SK-N-SH (cell line): Measurements from ENCODE around the gene SNCAIP. TPM values are rescaled to one million over a fixed set of nuclear protein-coding genes. Genes with fewer than 3 reads are reported as not detected.
A peak's percentile ranks its signal among the peaks of the same experiment; 100 is the strongest.

Source experiments
- CTCF ChIA-PET: fragments of 300-600, 350-600 bp; formaldehyde crosslinking; extraction: SDS; loops from one replicate; lab custom pipeline; 2021; lab: Yijun Ruan, JAX
- POLR2A ChIA-PET: fragments of 350-600 bp; sonication (Branson Sonifier 250); formaldehyde crosslinking; extraction: SDS; loops from one replicate; lab custom pipeline; 2020; ENCODE audit warnings: antibody characterized with exemption, inconsistent platforms; lab: Yijun Ruan, JAX
- DNase-seq: peaks from one replicate; pipeline ENCODE4 v3.0.0; 2012
- H2AFZ ChIP-seq: fragments of 200-600 bp; sonication (generic); 2 replicates; pipeline ENCODE4 v1.8.1; 2016; ENCODE audit warnings: antibody characterized with exemption, mild to moderate bottlenecking, low read depth
- H3F3A ChIP-seq: fragments of 200-600 bp; sonication (generic); replicated peaks from 2 replicates; pipeline ENCODE3; 2016; ENCODE audit warnings: antibody characterized with exemption, mild to moderate bottlenecking; ENCODE audit not compliant: insufficient read depth
- H3K27ac ChIP-seq, 2 experiments: fragments of 200-500 bp in 1 of 2; fragments of 200-600 bp in 1 of 2; sonication (Bioruptor generic) in 1 of 2; sonication (generic), shearing (Covaris generic) in 1 of 2; 2 replicates each; pipeline versions ENCODE4 v1.5.1 to v1.6.1; 2014 to 2016; ENCODE audit warnings: low read depth in 2 of 2, inconsistent platforms in 1 of 2, low read length in 1 of 2, mild to moderate bottlenecking in 1 of 2, mixed read lengths in 1 of 2
- H3K27me3 ChIP-seq: fragments of 200-600 bp; sonication (generic), shearing (Covaris generic); 2 replicates; pipeline ENCODE4 v1.6.1; 2016; ENCODE audit warnings: mixed run types; ENCODE audit not compliant: insufficient read depth
- H3K36me3 ChIP-seq, 2 experiments: fragments of 200-500 bp in 1 of 2; fragments of 200-600 bp in 1 of 2; sonication (Bioruptor generic) in 1 of 2; sonication (generic) in 1 of 2; replicated peaks in 1 of 2; 2 replicates each; pipeline versions ENCODE3 to v1.5.1; 2014 to 2016; ENCODE audit warnings: low read length in 1 of 2, mild to moderate bottlenecking in 1 of 2; ENCODE audit not compliant: insufficient read depth in 2 of 2, control insufficient read depth in 1 of 2
- H3K4me1 ChIP-seq, 2 experiments: fragments of 200-500 bp in 1 of 2; fragments of 200-600 bp in 1 of 2; sonication (Bioruptor generic) in 1 of 2; sonication (generic), shearing (Covaris generic) in 1 of 2; 2 replicates each; pipeline versions ENCODE4 v1.5.1 to v1.6.1; 2014 to 2016; ENCODE audit warnings: low read depth in 1 of 2, low read length in 1 of 2, mixed run types in 1 of 2; ENCODE audit not compliant: insufficient read depth in 2 of 2, control insufficient read depth in 1 of 2
- H3K4me2 ChIP-seq: fragments of 200-600 bp; sonication (generic), shearing (Covaris generic); 2 replicates; pipeline ENCODE4 v1.6.1; 2017; ENCODE audit warnings: mixed run types
- H3K4me3 ChIP-seq, 2 experiments: fragments of 200-500 bp in 1 of 2; fragments of 200-600 bp in 1 of 2; sonication (Bioruptor generic) in 1 of 2; sonication (generic), shearing (Covaris generic) in 1 of 2; 2 replicates each; pipeline versions ENCODE4 v1.5.1 to v1.8.1; 2014 to 2016; ENCODE audit warnings: low read depth in 2 of 2, inconsistent platforms in 1 of 2, low read length in 1 of 2, mild to moderate bottlenecking in 1 of 2, mixed read lengths in 1 of 2, moderate library complexity in 1 of 2
- H3K79me2 ChIP-seq: fragments of 200-600 bp; sonication (generic); 2 replicates; pipeline ENCODE4 v1.8.1; 2017; ENCODE audit warnings: mild to moderate bottlenecking; ENCODE audit not compliant: insufficient read depth
- H3K9ac ChIP-seq: fragments of 200-600 bp; sonication (generic); 2 replicates; pipeline ENCODE4 v1.6.1; 2017; ENCODE audit warnings: mixed run types
- H3K9me2 ChIP-seq: fragments of 200-600 bp; sonication (generic); 2 replicates; pipeline ENCODE4 v1.6.1; 2017; ENCODE audit warnings: mixed run types
- H3K9me3 ChIP-seq: fragments of 200-600 bp; sonication (generic); 2 replicates; pipeline ENCODE4 v1.6.1; 2017; ENCODE audit warnings: mixed run types, mild to moderate bottlenecking, moderate library complexity
- H4K20me1 ChIP-seq: fragments of 200-600 bp; sonication (generic); 2 replicates; pipeline ENCODE4 v1.6.1; 2017; ENCODE audit warnings: mild to moderate bottlenecking, mixed run types; ENCODE audit not compliant: insufficient read depth
- CHD2 ChIP-seq: fragments of 150-350 bp; IDR thresholded peaks from 2 replicates; pipeline ENCODE4 v1.6.1; 2018; ENCODE audit warnings: low read length; ENCODE audit not compliant: partially characterized antibody
- EP300 ChIP-seq, 2 experiments: IDR thresholded peaks; 2 replicates each; pipeline versions ENCODE4 v1.4.0 to v1.6.1; 2012; ENCODE audit warnings: borderline replicate concordance in 1 of 2, low read depth in 1 of 2, low read length in 1 of 2
- EZH2phosphoT487 ChIP-seq: fragments of 200-600 bp; sonication (generic); IDR thresholded peaks from 2 replicates; pipeline ENCODE4 v1.6.1; 2017; ENCODE audit warnings: low read depth, mixed run types, mild to moderate bottlenecking, antibody characterized with exemption, moderate library complexity, borderline replicate concordance
- FOSL2 ChIP-seq: IDR thresholded peaks from 2 replicates; pipeline ENCODE4 v1.4.0; 2012; ENCODE audit warnings: low read depth, mild to moderate bottlenecking, moderate library complexity, borderline replicate concordance
- FOXJ3 ChIP-seq: sonication (generic); formaldehyde crosslinking; IDR thresholded peaks from 2 replicates; pipeline ENCODE4 v1.5.1; 2020; ENCODE audit warnings: mild to moderate bottlenecking, missing genetic modification reagents
- FOXM1 ChIP-seq: IDR thresholded peaks from 2 replicates; pipeline ENCODE4 v1.4.0; 2012; ENCODE audit warnings: low read depth, mild to moderate bottlenecking
- GABPA ChIP-seq: IDR thresholded peaks from 2 replicates; pipeline ENCODE4 v1.4.0; 2012; ENCODE audit warnings: low read depth, mild to moderate bottlenecking
- GATA2 ChIP-seq: sonication (generic); formaldehyde crosslinking; IDR thresholded peaks from 2 replicates; pipeline ENCODE4 v1.5.0; 2020; ENCODE audit warnings: mild to moderate bottlenecking, missing genetic modification reagents
- JUND ChIP-seq: IDR thresholded peaks from 2 replicates; pipeline ENCODE4 v1.4.0; 2012
- MXI1 ChIP-seq: IDR thresholded peaks from 2 replicates; pipeline ENCODE4 v1.6.1; 2012; ENCODE audit warnings: mild to moderate bottlenecking, low read depth, low read length, improper control_type of control experiment
- NFIC ChIP-seq: IDR thresholded peaks from 2 replicates; pipeline ENCODE4 v1.4.0; 2012; ENCODE audit warnings: borderline replicate concordance
- RAD21 ChIP-seq: IDR thresholded peaks from 2 replicates; pipeline ENCODE4 v1.6.1; 2012; ENCODE audit warnings: mild to moderate bottlenecking, low read length
- RCOR1 ChIP-seq: fragments of 150-350 bp; IDR thresholded peaks from 2 replicates; pipeline ENCODE4 v1.6.1; 2017; ENCODE audit warnings: antibody characterized with exemption, low read length
- RFX5 ChIP-seq: IDR thresholded peaks from 2 replicates; pipeline ENCODE4 v1.6.1; 2012; ENCODE audit warnings: mild to moderate bottlenecking, improper control_type of control experiment, low read length
- RXRA ChIP-seq: IDR thresholded peaks from 2 replicates; pipeline ENCODE4 v1.4.0; 2012; ENCODE audit warnings: low read depth, mild to moderate bottlenecking, borderline replicate concordance
- SIN3A ChIP-seq: IDR thresholded peaks from 2 replicates; pipeline ENCODE4 v1.6.1; 2012; ENCODE audit warnings: low read depth, mild to moderate bottlenecking, low read length, moderate library complexity, borderline replicate concordance
- TAF1 ChIP-seq: IDR thresholded peaks from 2 replicates; pipeline ENCODE4 v1.6.1; 2012; ENCODE audit warnings: low read depth, mild to moderate bottlenecking, low read length, moderate library complexity, borderline replicate concordance
- TCF12 ChIP-seq: IDR thresholded peaks from 2 replicates; pipeline ENCODE4 v1.4.0; 2012
- YY1 ChIP-seq: IDR thresholded peaks from 2 replicates; pipeline ENCODE4 v1.4.0; 2012; ENCODE audit warnings: low read depth, mild to moderate bottlenecking
- WGBS: methylation state at CpG from one replicate; pipeline ENCODE4 v1.1.6; 2017; ENCODE audit warnings: low lambda C conversion rate; 5-methylcytosine and 5-hydroxymethylcytosine counted together
- polyA plus RNA-seq, 3 experiments: library from polyadenylated mRNA; depleted of rRNA; stranded (reverse); fragments of >200 nt; gene quantifications; 2 replicates each; pipeline ENCODE4 v1.2.3, GENCODE V29; 2012
- TF ChIP-seq, protein P1 (sequence below): IDR thresholded peaks from 2 replicates; pipeline ENCODE4 v1.6.1; 2012; ENCODE audit warnings: mild to moderate bottlenecking, low read depth, low read length, moderate library complexity
- TF ChIP-seq, protein P2 (sequence below): fragments of 150-350 bp; IDR thresholded peaks from 2 replicates; pipeline ENCODE4 v1.6.1; 2017; ENCODE audit warnings: antibody characterized with exemption, low read length, low read depth, borderline replicate concordance
- TF ChIP-seq, protein P3 (sequence below): IDR thresholded peaks from 2 replicates; pipeline ENCODE4 v1.4.0; 2012; ENCODE audit warnings: low read depth, borderline replicate concordance
- TF ChIP-seq, protein P4 (sequence below): IDR thresholded peaks from 2 replicates; pipeline ENCODE4; 2012

SNCAIP gene
- polyA plus RNA-seq, 1 of the 3 experiments (the other 2 are of a cell fraction): not detected

DNA sequence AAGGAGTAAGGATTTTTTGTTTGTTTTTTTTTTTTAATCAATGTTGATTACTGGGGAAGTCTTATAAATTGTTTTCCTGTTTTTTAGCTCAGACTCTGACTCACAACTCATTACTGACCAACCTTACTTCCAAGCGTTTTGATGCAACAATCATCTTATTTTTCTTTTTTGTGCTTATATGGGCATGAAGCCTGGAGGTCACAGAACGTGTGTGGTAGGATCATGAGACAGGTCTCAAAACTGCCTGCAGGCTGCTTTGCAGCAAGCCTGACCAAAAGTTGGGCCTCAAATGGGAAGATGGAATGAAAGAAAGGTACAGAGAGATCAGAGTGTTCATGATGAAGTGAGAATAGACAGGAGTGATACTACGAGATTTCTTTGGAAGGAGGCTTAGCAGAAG is 38.5 kb downstream of the SNCAIP start (continued):
- TF ChIP-seq, protein P1, sequence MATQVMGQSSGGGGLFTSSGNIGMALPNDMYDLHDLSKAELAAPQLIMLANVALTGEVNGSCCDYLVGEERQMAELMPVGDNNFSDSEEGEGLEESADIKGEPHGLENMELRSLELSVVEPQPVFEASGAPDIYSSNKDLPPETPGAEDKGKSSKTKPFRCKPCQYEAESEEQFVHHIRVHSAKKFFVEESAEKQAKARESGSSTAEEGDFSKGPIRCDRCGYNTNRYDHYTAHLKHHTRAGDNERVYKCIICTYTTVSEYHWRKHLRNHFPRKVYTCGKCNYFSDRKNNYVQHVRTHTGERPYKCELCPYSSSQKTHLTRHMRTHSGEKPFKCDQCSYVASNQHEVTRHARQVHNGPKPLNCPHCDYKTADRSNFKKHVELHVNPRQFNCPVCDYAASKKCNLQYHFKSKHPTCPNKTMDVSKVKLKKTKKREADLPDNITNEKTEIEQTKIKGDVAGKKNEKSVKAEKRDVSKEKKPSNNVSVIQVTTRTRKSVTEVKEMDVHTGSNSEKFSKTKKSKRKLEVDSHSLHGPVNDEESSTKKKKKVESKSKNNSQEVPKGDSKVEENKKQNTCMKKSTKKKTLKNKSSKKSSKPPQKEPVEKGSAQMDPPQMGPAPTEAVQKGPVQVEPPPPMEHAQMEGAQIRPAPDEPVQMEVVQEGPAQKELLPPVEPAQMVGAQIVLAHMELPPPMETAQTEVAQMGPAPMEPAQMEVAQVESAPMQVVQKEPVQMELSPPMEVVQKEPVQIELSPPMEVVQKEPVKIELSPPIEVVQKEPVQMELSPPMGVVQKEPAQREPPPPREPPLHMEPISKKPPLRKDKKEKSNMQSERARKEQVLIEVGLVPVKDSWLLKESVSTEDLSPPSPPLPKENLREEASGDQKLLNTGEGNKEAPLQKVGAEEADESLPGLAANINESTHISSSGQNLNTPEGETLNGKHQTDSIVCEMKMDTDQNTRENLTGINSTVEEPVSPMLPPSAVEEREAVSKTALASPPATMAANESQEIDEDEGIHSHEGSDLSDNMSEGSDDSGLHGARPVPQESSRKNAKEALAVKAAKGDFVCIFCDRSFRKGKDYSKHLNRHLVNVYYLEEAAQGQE: no peak
- no peak for TF ChIP-seq EZH2phosphoT487
- TF ChIP-seq, protein P2, sequence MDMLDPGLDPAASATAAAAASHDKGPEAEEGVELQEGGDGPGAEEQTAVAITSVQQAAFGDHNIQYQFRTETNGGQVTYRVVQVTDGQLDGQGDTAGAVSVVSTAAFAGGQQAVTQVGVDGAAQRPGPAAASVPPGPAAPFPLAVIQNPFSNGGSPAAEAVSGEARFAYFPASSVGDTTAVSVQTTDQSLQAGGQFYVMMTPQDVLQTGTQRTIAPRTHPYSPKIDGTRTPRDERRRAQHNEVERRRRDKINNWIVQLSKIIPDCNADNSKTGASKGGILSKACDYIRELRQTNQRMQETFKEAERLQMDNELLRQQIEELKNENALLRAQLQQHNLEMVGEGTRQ: no peak
- no peak for TF ChIP-seq JUND

DNA sequence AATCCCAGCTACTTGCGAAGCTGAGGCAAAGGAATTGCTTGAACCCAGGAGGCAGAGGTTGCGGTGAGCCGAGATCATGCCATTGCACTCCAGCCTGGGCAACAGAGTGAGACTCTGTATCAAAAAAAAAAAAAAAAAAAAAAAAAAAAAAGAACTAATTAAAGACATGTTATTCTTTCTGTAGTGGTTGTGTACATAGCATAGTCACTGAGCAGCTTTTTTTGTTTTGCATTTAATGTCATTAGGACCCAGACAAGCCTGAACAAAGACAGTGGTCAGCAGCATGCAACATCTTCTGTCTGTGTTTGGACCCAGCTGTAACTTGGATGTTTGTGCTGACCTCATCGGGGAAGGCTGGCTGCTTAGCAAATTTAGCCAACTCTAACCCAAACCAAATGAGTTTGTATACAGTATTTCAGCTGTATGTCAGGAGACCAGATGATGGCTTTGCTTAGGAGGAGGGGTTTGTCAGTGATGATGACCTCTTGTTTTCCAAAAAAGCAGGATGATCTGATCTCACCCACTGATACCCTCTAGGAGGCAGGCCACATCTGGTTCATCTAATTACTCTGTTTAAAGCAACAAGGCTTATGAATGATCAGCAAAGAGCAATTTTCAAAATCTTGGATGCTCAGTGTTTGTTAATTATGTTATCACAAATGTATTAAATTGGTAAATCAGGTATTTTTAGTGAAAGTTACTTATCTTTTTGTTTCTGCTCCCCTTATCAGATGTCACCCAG is 39.5 kb downstream of the SNCAIP start:
- Histone ChIP-seq H4K20me1 (no peaks in the 10 kb centered on the region), H3K9me3 (no peaks in the 10 kb centered on the region), H3K4me3 (no peak overlapping the region), H3K27me3 (no peaks in the 10 kb centered on the region), H3K4me2 (no peak overlapping the region), H3K4me1 (peaks cover 0 to 19% of the 10 kb centered on the region in 2 experiments; a peak in 2 of 4 replicates), H3K27ac (peak overlapping the region in 1 of 2 experiments; percentile 80; a peak in 2 of 4 replicates), H2AFZ (no peak overlapping the region), H3K9me2 (no peaks in the 10 kb centered on the region), H3K79me2 (no peaks in the 10 kb centered on the region), H3K9ac (no peak overlapping the region), H3K36me3 (no peaks in the 10 kb centered on the region), H3F3A (no peaks in the 10 kb centered on the region)
- ChIA-PET POLR2A (no interaction called here), CTCF (interaction anchor here (0.6 to 1.9 kb wide), 4 partner anchors 10 to 158 kb away, joined by 3 to 5 read pairs (median 3); no protein-coding TSS in a partner anchor)
- 71% methylated on average over 3 of the region's 4 CpGs for WGBS
- DNase-seq: peak; percentile 22
- TF ChIP-seq GATA2 (peak; percentile 86), TCF12 (0 out of 2 replicates have a peak, but pooled peaks have one; percentile 9), CHD2 (peak; percentile 25), EZH2phosphoT487 (no peak), FOXM1 (no peak), EP300 (IDR thresholded peaks at IDR 0.05; ENCODE audit: borderline replicate concordance in 1 of 2, low read depth in 1 of 2, low read length in 1 of 2) (peak in 1 of 2 experiments; percentile 83; a peak in 2 of 4 replicates), NFIC (no peak), SIN3A (no peak), GABPA (no peak), FOXJ3 (no peak), RCOR1 (peak; percentile 31; the same call in 1 of the 2 replicates), JUND (no peak), MXI1 (peak; percentile 21; the same call in 1 of the 2 replicates), RFX5 (no peak), RAD21 (peak; percentile 13; the same call in 1 of the 2 replicates), TAF1 (no peak), RXRA (no peak), YY1 (no peak), FOSL2 (no peak)
- TF ChIP-seq, protein P3, sequence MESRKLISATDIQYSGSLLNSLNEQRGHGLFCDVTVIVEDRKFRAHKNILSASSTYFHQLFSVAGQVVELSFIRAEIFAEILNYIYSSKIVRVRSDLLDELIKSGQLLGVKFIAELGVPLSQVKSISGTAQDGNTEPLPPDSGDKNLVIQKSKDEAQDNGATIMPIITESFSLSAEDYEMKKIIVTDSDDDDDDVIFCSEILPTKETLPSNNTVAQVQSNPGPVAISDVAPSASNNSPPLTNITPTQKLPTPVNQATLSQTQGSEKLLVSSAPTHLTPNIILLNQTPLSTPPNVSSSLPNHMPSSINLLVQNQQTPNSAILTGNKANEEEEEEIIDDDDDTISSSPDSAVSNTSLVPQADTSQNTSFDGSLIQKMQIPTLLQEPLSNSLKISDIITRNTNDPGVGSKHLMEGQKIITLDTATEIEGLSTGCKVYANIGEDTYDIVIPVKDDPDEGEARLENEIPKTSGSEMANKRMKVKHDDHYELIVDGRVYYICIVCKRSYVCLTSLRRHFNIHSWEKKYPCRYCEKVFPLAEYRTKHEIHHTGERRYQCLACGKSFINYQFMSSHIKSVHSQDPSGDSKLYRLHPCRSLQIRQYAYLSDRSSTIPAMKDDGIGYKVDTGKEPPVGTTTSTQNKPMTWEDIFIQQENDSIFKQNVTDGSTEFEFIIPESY: no peak
- TF ChIP-seq, protein P4, sequence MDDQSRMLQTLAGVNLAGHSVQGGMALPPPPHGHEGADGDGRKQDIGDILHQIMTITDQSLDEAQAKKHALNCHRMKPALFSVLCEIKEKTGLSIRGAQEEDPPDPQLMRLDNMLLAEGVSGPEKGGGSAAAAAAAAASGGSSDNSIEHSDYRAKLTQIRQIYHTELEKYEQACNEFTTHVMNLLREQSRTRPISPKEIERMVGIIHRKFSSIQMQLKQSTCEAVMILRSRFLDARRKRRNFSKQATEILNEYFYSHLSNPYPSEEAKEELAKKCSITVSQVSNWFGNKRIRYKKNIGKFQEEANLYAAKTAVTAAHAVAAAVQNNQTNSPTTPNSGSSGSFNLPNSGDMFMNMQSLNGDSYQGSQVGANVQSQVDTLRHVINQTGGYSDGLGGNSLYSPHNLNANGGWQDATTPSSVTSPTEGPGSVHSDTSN: no peak
